ENCODE results near the gene NEB. TPM values are rescaled to one million over a fixed set of nuclear protein-coding genes. Genes with fewer than 3 reads are reported as not detected.

The NEB gene
- total RNA-seq, 3 donors from 2014 or later (not counting 1 experiment from before 2014, with no cell fraction given), result 5.0 to 5.7 (median 5.4) TPM

DNA sequence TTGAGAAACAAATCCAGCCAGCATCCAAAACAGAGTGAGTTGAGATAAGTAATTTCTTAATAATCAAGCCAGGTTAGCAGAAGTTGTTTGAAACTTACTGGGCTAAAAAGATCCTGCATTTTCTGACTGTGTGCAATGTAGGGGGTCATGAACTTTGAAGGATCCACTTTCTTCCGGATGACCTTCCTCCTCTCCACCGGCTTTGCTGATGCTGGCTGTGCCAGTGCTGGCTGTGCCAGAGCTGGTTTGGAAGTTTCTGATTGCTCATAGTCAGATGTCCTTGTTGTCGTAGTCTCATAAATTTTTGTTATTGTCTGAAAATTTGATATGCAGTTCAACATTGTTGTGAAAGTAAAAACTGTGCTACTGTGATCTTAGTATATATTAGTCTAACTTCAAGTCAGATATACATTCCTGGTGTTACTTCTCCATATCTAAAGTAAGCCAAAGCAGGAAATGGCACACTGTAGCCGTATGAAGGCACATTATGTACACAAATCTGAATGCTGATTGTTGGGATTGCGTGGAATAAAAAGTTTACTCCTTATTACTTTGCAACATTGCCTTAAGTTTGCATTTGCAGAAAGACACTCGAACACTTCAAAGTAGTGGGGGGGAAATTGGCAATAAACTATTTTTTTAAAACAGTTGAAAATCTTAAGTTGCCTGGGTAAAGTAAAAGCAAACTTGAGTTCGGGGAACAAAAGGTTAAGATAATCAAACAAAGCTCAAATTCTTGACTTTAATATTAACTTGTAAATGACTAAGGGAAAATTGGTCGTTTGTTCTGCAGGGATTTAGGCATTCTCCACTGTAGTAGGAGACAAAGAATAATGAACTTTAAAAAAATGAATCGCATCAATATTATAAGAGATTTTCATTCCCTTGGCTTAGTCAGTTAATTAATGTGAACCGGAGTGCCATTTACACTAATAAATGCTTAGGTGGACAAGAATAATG lies 6.4 kb downstream of the NEB start:
- no peaks in the 10 kb centered on the region for H3K9me3 ChIP-seq (ENCODE audit: control insufficient read depth, insufficient read depth, low read length)
- Mint-ChIP-seq H3K36me3 (no peaks in the 10 kb centered on the region), H3K4me3 (no peak overlapping the region), H3K27ac (no peak overlapping the region), H3K4me1 (peaks cover 12 to 15% of the 10 kb centered on the region in 2 donors), H3K9me3 (no peaks in the 10 kb centered on the region), H3K27me3 (ENCODE audit: low read depth in 2 of 2) (no peaks in the 10 kb centered on the region)
- H3K27ac ChIP-seq (ENCODE audit: low read length), result no peak overlapping the region
- H3K36me3 ChIP-seq (ENCODE audit: control insufficient read depth, insufficient read depth, low read length), result no peaks in the 10 kb centered on the region
- no peak for TF ChIP-seq CTCF (IDR thresholded peaks at IDR 0.05)
- no peaks in the 10 kb centered on the region for H3K4me1 ChIP-seq (ENCODE audit: control insufficient read depth, insufficient read depth, low read length)
- DNase-seq (no peak), ATAC-seq (no peak)
- H3K4me3 ChIP-seq (ENCODE audit: low read length), result no peak overlapping the region
- intact Hi-C loops (cut with micrococcal nuclease), result loop anchor here (5.0 kb wide), 1 partner anchor 41 kb away; no protein-coding TSS in a partner anchor
- WGBS (ENCODE audit: insufficient coverage), result 95% methylated on average over 6 of the region's 10 CpGs
- H3K27me3 ChIP-seq (ENCODE audit: control insufficient read depth, insufficient read depth, low read length), result no peaks in the 10 kb centered on the region

- H3K27me3 ChIP-seq (ENCODE audit: control insufficient read depth, insufficient read depth, low read length), result no peaks in the 10 kb centered on the region
- ATAC-seq, result no peak
Observed at GRCh38 chr2:151721161-151721560, 13.1 kb downstream of the NEB start.

GRCh38 chr2:151720521-151720920 lies 13.8 kb downstream of the NEB start:
- Mint-ChIP-seq H3K4me3 (no peak overlapping the region), H3K27ac (no peak overlapping the region), H3K36me3 (no peaks in the 10 kb centered on the region), H3K9me3 (peaks cover 0 to 3% of the 10 kb centered on the region in 2 donors), H3K4me1 (peaks cover 0 to 5% of the 10 kb centered on the region in 2 donors), H3K27me3 (ENCODE audit: low read depth in 2 of 2) (peaks cover 0 to 5% of the 10 kb centered on the region in 2 donors)
- no peaks in the 10 kb centered on the region for H3K36me3 ChIP-seq (ENCODE audit: control insufficient read depth, insufficient read depth, low read length)
- no peaks in the 10 kb centered on the region for H3K9me3 ChIP-seq (ENCODE audit: control insufficient read depth, insufficient read depth, low read length)
- no peak overlapping the region for H3K27ac ChIP-seq (ENCODE audit: low read length)
- H3K27me3 ChIP-seq (ENCODE audit: control insufficient read depth, insufficient read depth, low read length), result no peaks in the 10 kb centered on the region
- TF ChIP-seq CTCF (IDR thresholded peaks at IDR 0.05), result no peak
- DNase-seq (no peak), ATAC-seq (no peak)
- WGBS (ENCODE audit: insufficient coverage), result 82% methylated on average over 1 of the region's 1 CpG
- intact Hi-C loops (cut with micrococcal nuclease), result no loop called here
- H3K4me1 ChIP-seq (ENCODE audit: control insufficient read depth, insufficient read depth, low read length), result no peaks in the 10 kb centered on the region
- no peak overlapping the region for H3K4me3 ChIP-seq (ENCODE audit: low read length)

More at GRCh38 chr2:151721161-151721560, 13.1 kb downstream of the NEB start:
- Mint-ChIP-seq H3K4me3 (no peak overlapping the region), H3K27ac (no peak overlapping the region), H3K4me1 (peaks cover 0 to 5% of the 10 kb centered on the region in 2 donors), H3K36me3 (no peaks in the 10 kb centered on the region), H3K27me3 (ENCODE audit: low read depth in 2 of 2) (peaks cover 0 to 5% of the 10 kb centered on the region in 2 donors), H3K9me3 (peaks cover 0 to 3% of the 10 kb centered on the region in 2 donors)
- intact Hi-C loops (cut with micrococcal nuclease), result no loop called here
- no peak for DNase-seq
- H3K9me3 ChIP-seq (ENCODE audit: control insufficient read depth, insufficient read depth, low read length), result no peaks in the 10 kb centered on the region
- no peak overlapping the region for H3K27ac ChIP-seq (ENCODE audit: low read length)
- 95% methylated on average over 4 of the region's 5 CpGs for WGBS (ENCODE audit: insufficient coverage)
- H3K4me3 ChIP-seq (ENCODE audit: low read length), result no peak overlapping the region
- H3K36me3 ChIP-seq (ENCODE audit: control insufficient read depth, insufficient read depth, low read length), result no peaks in the 10 kb centered on the region
- H3K4me1 ChIP-seq (ENCODE audit: control insufficient read depth, insufficient read depth, low read length), result no peaks in the 10 kb centered on the region
- TF ChIP-seq CTCF (IDR thresholded peaks at IDR 0.05), result no peak
